Posterior cingulate gyrus (tissue), 11 donors: ENCODE measurements around the gene MAFF.
"Not testable (repeated sequence)": the region's sequence is repeated elsewhere in the genome, so short reads cannot be mapped to it uniquely, and the experiment has no call there.

ENCODE experiments used
- DNase-seq, 10 donors: peaks; one replicate each; pipeline versions ENCODE4 v3.0.0 to v3.0.0-alpha.2; 2020 to 2021; ENCODE audit warnings: mixed read lengths in 3 of 10
- intact Hi-C: fragments of 100-400 bp; cut with DNase I; formaldehyde crosslinking; loops from one replicate; pipeline ENCODE4 v1.15.1; 2023

MAFF gene

DNA sequence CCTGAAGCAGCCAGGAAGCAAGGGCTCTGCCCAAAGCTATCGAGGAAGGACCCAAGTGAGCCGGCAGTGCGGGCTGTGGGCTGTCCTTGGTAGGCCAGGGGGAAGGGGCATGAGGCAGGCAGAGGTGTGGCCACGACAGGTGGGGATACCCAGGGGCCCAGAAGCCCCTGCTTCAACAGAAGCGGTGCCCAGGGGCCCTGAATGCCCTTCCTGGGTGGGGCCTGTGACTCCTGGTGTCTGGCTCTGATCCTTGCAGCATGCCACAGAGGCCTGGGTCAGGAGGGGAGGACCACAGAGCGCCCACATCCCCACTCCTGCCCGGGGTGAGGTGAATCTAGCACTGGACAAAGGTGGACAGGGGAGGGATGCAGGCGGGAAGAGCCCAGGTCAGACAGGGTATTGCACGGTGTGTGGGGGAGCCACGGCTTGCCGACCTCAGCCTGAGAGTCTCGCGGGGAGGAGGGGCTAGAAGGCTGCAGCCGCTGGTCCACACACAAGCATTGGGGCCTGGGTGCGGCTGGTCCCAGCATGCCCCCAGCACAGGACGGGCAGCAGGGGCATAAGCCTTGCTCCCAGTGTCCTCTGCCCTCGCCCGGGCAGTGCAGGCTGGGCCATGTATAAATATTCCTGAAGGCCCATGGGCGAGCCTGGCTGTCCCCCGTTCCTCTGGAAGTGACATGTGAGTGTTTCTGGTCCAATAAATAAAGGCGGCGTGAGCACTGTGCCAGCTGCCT, 19.0 kb downstream of the MAFF start:
- DNase-seq = peak in 1 of 10 donors; percentile 59
- intact Hi-C loops = no loop called here

- intact Hi-C loops = no loop called here
- no peak for DNase-seq
These were observed 19.6 kb downstream of the MAFF start for GRCh38 chr22:38221407-38221806.

DNA sequence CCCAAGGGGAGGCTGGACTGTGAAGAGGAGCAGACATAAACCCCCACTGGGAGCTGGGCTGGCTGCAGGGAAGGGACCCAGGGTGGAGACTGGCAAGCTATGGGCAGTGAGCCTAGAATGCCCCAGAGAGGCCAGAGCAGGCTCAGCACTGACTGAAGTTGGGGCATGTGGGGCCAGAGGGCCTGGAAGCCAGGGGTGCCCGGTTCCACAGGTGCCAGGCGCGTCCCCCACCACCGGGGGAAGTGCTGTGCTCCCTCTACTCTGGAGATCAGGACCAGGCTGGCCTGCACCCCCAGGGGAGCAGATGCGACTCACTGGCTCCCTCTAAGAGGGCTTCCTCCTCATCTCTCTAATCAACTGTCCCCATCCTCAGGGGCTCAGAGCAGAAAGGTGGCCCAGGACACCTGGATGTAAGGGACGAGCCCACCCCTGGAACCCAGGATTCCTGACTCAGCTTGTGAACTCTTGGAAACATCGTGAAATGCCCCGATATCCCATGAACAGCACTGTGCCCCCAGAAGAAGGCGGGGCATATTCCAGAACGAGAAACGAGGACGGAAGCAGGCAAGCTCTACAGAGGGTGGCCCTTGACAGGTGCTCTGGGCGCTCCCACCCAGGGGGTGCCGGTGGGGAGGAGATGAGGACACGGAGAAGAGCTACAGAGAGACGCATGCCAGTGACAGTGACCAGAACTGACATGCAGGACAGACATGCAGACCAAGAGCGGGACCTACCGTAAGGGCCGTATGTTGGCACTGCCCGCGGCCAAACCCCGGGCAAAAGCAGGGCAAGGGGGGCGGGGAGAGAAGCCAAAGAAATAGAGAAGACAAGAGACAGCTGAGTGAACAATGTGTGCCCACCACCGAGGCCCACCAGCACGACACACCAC, 20.4 kb downstream of the MAFF start:
- intact Hi-C loops = no loop called here

GRCh38 chr22:38222797-38223119, 21.0 kb downstream of the MAFF start:
- intact Hi-C loops = no loop called here
- DNase-seq = no peak

More for the DNA sequence above, 20.4 kb downstream of the MAFF start:
- peak in 1 of 10 donors; percentile 66 for DNase-seq

DNA sequence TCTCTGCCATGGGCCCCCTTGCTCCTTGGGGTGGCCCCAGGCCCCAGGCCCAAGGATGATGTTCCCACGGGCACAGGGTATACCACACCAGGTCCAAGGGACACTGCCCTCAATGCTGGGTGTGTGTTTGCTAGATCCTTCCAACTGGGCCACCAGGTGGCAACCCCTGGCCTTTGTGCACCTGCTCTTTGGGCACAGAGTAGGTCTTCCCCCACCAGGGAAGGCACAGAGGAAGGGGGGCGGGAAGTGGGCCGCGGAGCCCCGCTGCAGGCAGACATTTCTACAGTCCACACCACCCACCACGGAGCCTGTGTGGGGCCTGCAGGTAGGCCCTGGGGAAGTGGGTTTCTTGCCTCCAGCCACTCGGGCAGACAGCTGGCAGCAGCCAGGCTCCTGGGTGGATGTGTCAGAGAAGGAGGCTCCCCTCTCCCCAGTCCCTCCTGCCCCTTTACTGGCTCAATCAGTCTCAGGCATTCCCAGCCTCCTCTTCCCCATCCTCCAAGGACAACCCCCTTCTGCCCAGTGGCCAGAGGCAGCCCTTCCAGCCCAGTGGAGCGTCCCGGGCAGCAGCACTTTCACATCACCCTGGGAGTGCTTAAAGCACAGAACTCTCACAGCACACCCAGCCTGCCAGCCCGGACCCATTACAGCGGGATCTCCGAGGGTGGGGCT, 21.6 kb downstream of the MAFF start:
- DNase-seq = peak in 1 of 10 donors; percentile 75
- intact Hi-C loops = no loop called here

- intact Hi-C loops = no loop called here
- no peak for DNase-seq
These were observed 25.3 kb downstream of the MAFF start for GRCh38 chr22:38226853-38227649.

DNA sequence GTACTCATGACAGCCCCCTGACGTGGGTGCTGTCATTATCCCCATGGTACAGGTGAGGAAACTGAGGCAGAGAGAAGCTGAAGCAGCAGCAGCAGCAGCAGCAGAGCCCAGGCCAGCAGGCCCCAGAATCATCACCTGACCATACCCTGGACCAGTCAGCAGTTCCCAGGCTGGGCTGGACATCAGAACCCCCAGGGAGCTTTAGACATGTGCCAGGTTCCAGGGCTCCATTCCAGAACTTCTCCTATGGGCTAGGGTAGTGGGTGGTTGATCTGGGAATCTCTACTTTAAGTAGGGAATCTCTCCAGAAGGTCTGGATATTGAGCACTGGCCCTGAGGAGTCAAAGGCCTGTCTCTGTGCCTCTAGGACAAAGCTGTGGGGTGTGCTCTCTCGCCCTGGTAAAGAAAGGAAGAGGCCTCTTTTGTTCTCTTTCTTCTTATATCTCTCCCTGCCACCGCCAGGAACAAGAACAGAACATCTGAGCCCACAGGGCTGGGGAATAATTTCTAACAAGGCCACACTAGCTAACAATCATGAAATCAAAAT, 26.6 kb downstream of the MAFF start:
- intact Hi-C loops = no loop called here
- no peak for DNase-seq

GRCh38 chr22:38228873-38229740, 27.3 kb downstream of the MAFF start:
- intact Hi-C loops = no loop called here
- peak in 1 of 10 donors; percentile 64 for DNase-seq

DNA sequence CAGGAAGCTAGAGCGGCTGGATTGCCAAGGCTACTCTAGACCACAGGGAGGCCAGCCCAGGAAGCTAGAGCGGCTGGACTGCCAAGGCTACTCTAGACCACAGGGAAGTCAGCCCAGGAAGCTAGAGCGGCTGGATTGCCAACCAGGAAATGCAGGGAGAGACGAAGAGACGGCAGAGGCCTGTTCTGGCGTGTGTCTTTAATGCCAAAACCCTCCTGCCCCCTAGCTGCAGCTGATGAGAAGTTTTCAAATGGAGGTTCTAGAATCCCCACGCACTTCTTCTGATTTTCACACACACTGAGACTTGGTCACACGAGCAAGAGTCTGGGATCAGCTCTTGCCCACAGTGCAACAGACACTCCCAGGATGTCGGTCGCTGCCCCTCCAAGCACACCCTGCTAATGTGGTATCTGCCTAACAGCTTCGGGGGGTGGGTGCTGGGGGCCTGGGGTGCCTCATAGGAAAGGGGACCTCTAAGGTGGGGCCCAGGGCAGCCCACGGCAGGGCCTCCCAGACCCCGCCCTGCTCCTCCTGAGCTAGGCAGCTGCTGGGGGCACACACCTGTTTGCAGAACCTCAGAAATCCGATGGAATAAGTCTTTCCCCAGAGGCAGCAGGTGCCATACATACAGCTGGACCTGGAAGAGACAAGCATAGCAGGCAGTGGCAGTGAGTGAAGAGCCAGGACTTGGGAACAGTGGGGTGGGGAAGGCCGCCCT, 28.5 kb downstream of the MAFF start:
- intact Hi-C loops = loop anchor here (1.0 kb wide), 1 partner anchor 116 kb away; no protein-coding TSS in a partner anchor
- DNase-seq = peak in 5 of 10 donors; percentile 51 to 96 (median 60)

GRCh38 chr22:38230916-38231315, 29.1 kb downstream of the MAFF start:
- intact Hi-C loops = loop anchor here (1.0 kb wide), 1 partner anchor 117 kb away; no protein-coding TSS in a partner anchor
- no peak for DNase-seq

- DNase-seq = peak in 1 of 10 donors; percentile 62
- intact Hi-C loops = no loop called here
These were observed 30.4 kb downstream of the MAFF start for GRCh38 chr22:38232196-38232595.

GRCh38 chr22:38233427-38233826, 31.6 kb downstream of the MAFF start:
- intact Hi-C loops = no loop called here

DNA sequence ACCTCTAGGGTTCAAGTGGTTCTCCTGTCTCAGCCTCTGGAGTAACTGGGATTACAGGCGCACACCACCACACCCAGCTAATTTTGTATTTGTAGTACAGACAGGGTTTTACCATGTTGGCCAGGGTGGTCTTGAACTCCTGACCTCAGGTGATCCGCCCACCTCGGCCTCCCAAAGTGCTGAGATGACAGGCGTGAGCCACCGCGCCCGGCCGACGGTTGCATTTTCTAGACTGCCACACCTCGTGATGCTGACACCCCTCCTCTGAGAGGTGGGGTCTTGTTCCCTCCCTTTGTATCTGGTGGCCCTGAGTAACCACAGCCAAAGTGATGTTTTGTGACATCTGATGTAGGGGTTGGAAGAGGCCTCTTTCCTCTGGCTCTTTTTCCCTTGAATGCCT, 32.1 kb downstream of the MAFF start:
- DNase-seq, intact Hi-C loops: not testable (repeated sequence)

More at GRCh38 chr22:38233427-38233826, 31.6 kb downstream of the MAFF start:
- DNase-seq = no peak

GRCh38 chr22:38235240-38235850, 33.6 kb downstream of the MAFF start:
- DNase-seq = no peak
- intact Hi-C loops = no loop called here

DNA sequence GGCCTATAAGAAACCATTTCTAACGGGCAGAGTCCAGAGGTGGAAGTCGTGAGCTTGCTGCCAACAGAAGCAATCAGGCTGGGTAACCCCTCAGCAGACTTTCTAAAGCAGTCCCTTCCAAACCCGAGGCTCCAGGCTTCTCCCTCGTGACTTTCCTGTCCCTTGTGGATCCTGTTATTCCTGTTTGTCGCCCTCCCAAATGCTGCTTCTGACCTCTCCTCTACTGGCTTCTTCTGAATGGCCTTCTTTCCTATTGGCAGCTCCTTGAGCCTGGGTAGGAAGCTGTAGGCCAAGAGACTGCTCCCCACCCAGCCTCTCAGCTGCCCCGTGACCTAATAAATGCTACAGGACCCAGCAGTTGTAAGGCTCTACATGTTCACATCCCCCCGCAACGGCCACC, 35.0 kb downstream of the MAFF start:
- no peak for DNase-seq
- intact Hi-C loops = no loop called here

GRCh38 chr22:38238519-38239071, 36.8 kb downstream of the MAFF start:
- peak in 3 of 10 donors; percentile 38 to 68 (median 54) for DNase-seq
- intact Hi-C loops = no loop called here

- intact Hi-C loops = no loop called here
- DNase-seq = peak in 6 of 10 donors; percentile 44 to 90 (median 65)
These were observed 37.4 kb downstream of the MAFF start for GRCh38 chr22:38239101-38239761.
